ENCODE results near the gene DDX59. TPM values are rescaled to one million over a fixed set of nuclear protein-coding genes. Genes with fewer than 3 reads are reported as not detected.

Gene DDX59
- polyA plus RNA-seq, 1 experiment = 15.0 TPM

DNA sequence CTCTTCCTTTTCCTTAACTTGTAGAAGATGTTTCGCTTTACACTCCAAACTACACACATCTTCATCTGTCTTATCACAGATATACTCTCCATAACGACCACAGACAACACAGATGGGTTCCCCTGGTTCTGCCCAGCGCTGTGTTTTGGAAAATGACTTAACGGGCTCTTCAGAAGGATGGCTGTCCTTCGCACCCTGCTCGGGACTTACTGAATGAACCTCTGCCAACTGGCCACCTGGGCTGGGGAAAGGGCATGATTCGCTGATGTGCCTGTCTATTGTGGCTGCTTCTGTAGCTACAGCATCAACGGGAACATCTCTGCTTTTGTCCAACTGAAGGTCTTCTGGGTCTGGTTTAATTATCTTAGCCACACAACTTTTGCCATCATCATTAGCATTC is 3.4 kb downstream of the DDX59 start:
- no peak overlapping the region for H3K27ac ChIP-seq (ENCODE audit: low read depth, low read length)
- H3K9me3 ChIP-seq (ENCODE audit: control insufficient read depth, insufficient read depth, low read length) = no peaks in the 10 kb centered on the region
- no peak overlapping the region for H3K4me3 ChIP-seq (ENCODE audit: low read depth, low read length)
- CTCF ChIA-PET = no interaction called here
- POLR2A ChIA-PET = no interaction called here
- TF ChIP-seq, protein P1, sequence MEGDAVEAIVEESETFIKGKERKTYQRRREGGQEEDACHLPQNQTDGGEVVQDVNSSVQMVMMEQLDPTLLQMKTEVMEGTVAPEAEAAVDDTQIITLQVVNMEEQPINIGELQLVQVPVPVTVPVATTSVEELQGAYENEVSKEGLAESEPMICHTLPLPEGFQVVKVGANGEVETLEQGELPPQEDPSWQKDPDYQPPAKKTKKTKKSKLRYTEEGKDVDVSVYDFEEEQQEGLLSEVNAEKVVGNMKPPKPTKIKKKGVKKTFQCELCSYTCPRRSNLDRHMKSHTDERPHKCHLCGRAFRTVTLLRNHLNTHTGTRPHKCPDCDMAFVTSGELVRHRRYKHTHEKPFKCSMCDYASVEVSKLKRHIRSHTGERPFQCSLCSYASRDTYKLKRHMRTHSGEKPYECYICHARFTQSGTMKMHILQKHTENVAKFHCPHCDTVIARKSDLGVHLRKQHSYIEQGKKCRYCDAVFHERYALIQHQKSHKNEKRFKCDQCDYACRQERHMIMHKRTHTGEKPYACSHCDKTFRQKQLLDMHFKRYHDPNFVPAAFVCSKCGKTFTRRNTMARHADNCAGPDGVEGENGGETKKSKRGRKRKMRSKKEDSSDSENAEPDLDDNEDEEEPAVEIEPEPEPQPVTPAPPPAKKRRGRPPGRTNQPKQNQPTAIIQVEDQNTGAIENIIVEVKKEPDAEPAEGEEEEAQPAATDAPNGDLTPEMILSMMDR (IDR thresholded peaks at IDR 0.05; ENCODE audit: low read depth, low read length) = no peak
- no peaks in the 10 kb centered on the region for H3K27me3 ChIP-seq (ENCODE audit: control insufficient read depth, insufficient read depth, low read length)
- DNase-seq (ENCODE audit: low read depth, low spot score) = no peak

DNA sequence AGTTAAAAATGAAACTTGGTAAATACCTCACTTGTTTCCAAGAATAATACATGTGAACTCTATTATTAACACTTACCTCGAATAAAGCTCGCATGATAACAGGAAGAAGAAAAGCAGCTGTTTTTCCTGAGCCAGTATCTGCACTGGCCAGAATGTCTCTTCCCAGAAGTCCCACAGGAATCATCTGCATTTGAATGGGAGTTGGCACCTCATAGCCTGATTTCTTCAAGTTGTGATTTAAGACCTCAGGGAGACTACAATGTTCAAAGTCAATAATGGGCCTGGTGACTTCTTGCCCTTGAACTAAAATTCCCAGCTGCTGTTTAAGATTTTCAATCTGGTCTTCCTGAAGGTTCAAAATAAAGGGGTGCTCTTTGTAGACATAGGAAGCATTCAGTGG is 3.8 kb downstream of the DDX59 start:
- TF ChIP-seq, protein P1 (IDR thresholded peaks at IDR 0.05; ENCODE audit: low read depth, low read length) = no peak
- Histone ChIP-seq H3K4me3 (ENCODE audit: low read depth, low read length) (no peak overlapping the region), H3K9me3 (ENCODE audit: control insufficient read depth, insufficient read depth, low read length) (no peaks in the 10 kb centered on the region), H3K27me3 (ENCODE audit: control insufficient read depth, insufficient read depth, low read length) (no peaks in the 10 kb centered on the region), H3K27ac (ENCODE audit: low read depth, low read length) (no peak overlapping the region)
- ChIA-PET CTCF (no interaction called here), POLR2A (interaction anchor here (0.6 kb wide), 1 partner anchor 9 kb away, joined by 9 read pairs; no protein-coding TSS in a partner anchor)
- DNase-seq (ENCODE audit: low read depth, low spot score) = no peak

DNA sequence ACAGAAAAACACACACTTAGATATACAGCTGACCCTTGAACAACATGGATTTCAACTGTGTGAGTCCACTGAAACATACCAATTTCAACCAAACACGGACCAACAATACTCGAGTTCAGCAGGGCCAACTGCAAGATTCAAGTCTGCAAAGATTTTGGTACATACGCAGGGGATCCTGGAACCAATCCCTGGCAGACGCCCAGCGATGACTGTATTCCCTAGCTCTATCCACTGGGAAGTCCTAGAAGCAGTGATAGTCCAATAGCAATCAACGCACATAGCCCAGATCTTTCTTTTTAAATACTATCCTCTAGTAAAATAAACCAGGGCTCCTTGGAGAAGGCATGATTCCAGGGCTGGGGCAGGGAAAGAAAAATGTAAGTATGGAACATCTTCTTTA is 9.0 kb downstream of the DDX59 start:
- ChIA-PET POLR2A (no interaction called here), CTCF (interaction anchor here (0.5 kb wide), 1 partner anchor 38 kb away, joined by 3 read pairs; no protein-coding TSS in a partner anchor)

DNA sequence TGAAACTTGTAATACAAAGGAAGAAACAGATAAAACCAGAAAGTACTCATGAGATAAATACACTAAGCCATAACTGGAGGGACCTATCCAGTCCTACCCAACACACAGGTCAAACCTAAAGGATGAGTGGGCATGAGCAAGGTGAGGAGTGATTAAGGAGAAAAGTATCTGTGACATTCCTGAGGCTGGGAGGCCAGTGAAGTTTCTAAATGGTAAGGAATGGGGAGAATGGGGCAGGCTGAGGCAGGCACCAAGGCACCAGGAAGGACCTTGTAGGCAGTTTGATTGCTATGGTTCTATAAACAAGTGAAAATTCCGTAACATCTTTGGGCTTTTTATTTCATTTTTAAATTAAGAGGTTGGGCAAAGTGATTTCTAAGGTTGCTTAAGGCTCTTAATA is 10.4 kb downstream of the DDX59 start:
- no peaks in the 10 kb centered on the region for H3K27me3 ChIP-seq (ENCODE audit: control insufficient read depth, insufficient read depth, low read length)
- H3K4me3 ChIP-seq (ENCODE audit: low read depth, low read length) = no peak overlapping the region
- TF ChIP-seq, protein P1 (IDR thresholded peaks at IDR 0.05; ENCODE audit: low read depth, low read length) = no peak
- H3K9me3 ChIP-seq (ENCODE audit: control insufficient read depth, insufficient read depth, low read length) = no peaks in the 10 kb centered on the region
- H3K27ac ChIP-seq (ENCODE audit: low read depth, low read length) = no peak overlapping the region
- POLR2A ChIA-PET = no interaction called here
- CTCF ChIA-PET = interaction anchor here (1.6 kb wide), 1 partner anchor 37 kb away, joined by 4 read pairs; no protein-coding TSS in a partner anchor
- peak; percentile 2 for DNase-seq (ENCODE audit: low read depth, low spot score)

More for the DNA sequence above, 9.0 kb downstream of the DDX59 start:
- Histone ChIP-seq H3K27me3 (ENCODE audit: control insufficient read depth, insufficient read depth, low read length) (no peaks in the 10 kb centered on the region), H3K9me3 (ENCODE audit: control insufficient read depth, insufficient read depth, low read length) (no peaks in the 10 kb centered on the region), H3K27ac (ENCODE audit: low read depth, low read length) (no peak overlapping the region), H3K4me3 (ENCODE audit: low read depth, low read length) (no peak overlapping the region)
- TF ChIP-seq, protein P1 (IDR thresholded peaks at IDR 0.05; ENCODE audit: low read depth, low read length) = no peak
- DNase-seq (ENCODE audit: low read depth, low spot score) = no peak

DNA sequence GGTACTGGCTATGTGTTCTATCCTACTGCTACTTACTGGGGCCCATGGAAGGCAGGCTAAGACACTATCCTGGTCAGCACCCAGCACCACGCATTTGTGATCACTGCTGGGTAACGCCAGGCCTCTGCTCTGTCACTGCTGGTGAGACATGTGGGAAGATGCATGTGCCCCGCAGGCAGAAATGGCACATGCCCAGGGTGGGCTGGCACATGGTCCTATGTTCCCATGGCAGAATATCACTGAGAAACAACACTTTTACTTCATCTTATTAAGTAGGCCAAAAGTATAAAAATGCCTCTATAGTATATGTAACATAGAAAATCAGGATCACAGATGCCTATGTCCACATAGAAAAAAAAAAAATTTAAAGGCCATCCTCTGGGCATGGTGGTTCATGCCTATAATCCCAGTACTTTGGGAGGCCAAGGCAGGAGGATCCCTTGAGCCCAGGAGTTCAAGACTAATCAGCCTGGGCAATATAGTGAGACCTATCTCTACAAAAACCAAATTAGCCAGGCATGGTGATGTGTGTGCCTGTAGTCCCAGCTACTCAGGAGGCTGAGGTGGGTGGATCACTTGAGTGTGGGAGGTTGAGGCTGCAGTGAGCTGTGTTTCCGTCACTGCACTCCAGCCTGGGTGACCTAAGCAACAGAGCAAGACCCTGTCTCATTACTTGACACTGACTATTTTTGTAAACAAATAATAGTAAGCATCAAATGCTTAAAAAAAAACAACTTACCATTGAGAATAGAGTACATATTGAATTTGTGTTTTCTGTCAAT is 11.5 kb downstream of the DDX59 start:
- H3K4me3 ChIP-seq (ENCODE audit: low read depth, low read length) = no peak overlapping the region
- ChIA-PET POLR2A (interaction anchor here (0.9 to 2.6 kb wide), 2 partner anchors 11 kb away, joined by 7 to 19 read pairs; partner anchors contain the start of gene DDX59), CTCF (interaction anchor here (1.6 kb wide), 1 partner anchor 36 kb away, joined by 4 read pairs; no protein-coding TSS in a partner anchor)
- H3K9me3 ChIP-seq (ENCODE audit: control insufficient read depth, insufficient read depth, low read length) = no peaks in the 10 kb centered on the region; the same call in 1 of the 2 replicates
- no peak overlapping the region for H3K27ac ChIP-seq (ENCODE audit: low read depth, low read length)
- TF ChIP-seq, protein P1 (IDR thresholded peaks at IDR 0.05; ENCODE audit: low read depth, low read length) = no peak
- no peak for DNase-seq (ENCODE audit: low read depth, low spot score)
- H3K27me3 ChIP-seq (ENCODE audit: control insufficient read depth, insufficient read depth, low read length) = no peaks in the 10 kb centered on the region
